Tibial nerve (tissue), 4 donors: ENCODE data around the gene INS. TPM values are rescaled to one million over a fixed set of nuclear protein-coding genes. Genes with fewer than 3 reads are reported as not detected.
A peak's percentile ranks its signal among the peaks of the same experiment; 100 is the strongest.

ENCODE experiments used
- DNase-seq, 2 donors: peaks; one replicate each; pipeline ENCODE4 v3.0.0-alpha.2; 2019; ENCODE audit warnings: low spot score in 2 of 2
- H3K27ac ChIP-seq, 4 donors: fragments of 200-600 bp; sonication (generic) in 3 of 4; one replicate each; pipeline ENCODE4 v1.5.1; 2017 to 2019; ENCODE audit warnings: mild to moderate bottlenecking in 1 of 4
- H3K27me3 ChIP-seq, 2 donors: fragments of 200-600 bp; sonication (generic) in 1 of 2; one replicate each; pipeline versions ENCODE4 v1.5.1 to v1.6.0; 2017 to 2019
- H3K36me3 ChIP-seq, 3 donors: fragments of 200-600 bp; sonication (generic); one replicate each; pipeline ENCODE4 v1.5.1; 2018 to 2019
- H3K4me1 ChIP-seq, 4 donors: fragments of 200-600 bp; sonication (generic) in 3 of 4; one replicate each; pipeline ENCODE4 v1.5.1; 2017 to 2019
- H3K4me3 ChIP-seq, 4 donors: fragments of 200-600 bp; sonication (generic) in 3 of 4; one replicate each; pipeline ENCODE4 v1.5.1; 2017 to 2019; ENCODE audit warnings: mild to moderate bottlenecking in 1 of 4, moderate library complexity in 1 of 4
- H3K9me3 ChIP-seq, 4 donors: fragments of 200-600 bp; sonication (generic) in 3 of 4; one replicate each; pipeline ENCODE4 v1.5.1; 2017 to 2019
- EP300 ChIP-seq, 2 donors: sonication (generic); formaldehyde crosslinking; IDR thresholded peaks; one replicate each; pipeline ENCODE4 v1.6.1; 2017; ENCODE audit warnings: antibody characterized with exemption in 2 of 2, mild to moderate bottlenecking in 1 of 2
- POLR2A ChIP-seq, 2 donors: fragments of 450-650 bp; IDR thresholded peaks; one replicate each; pipeline ENCODE4 v1.6.1; 2017; ENCODE audit warnings: antibody characterized with exemption in 2 of 2, mild to moderate bottlenecking in 2 of 2, moderate library complexity in 2 of 2
- WGBS, 2 donors: methylation state at CpG; one replicate each; pipeline ENCODE4 v1.1.5; 2018; 5-methylcytosine and 5-hydroxymethylcytosine counted together
- total RNA-seq, 4 donors: library from RNA; depleted of rRNA; stranded (reverse); fragments of >200 nt; gene quantifications; one replicate each; pipeline ENCODE4 v1.1.0, GENCODE V29; 2016
- TF ChIP-seq, protein P1 (sequence below), 5 experiments: fragments of 200-600 bp in 3 of 5; fragments of 450-650 bp in 2 of 5; sonication (generic) in 3 of 5; IDR thresholded peaks; one replicate each; pipeline ENCODE4 v1.5.1; 2016 to 2019; ENCODE audit warnings: antibody characterized with exemption in 5 of 5, mild to moderate bottlenecking in 3 of 5, moderate library complexity in 2 of 5

The INS gene
- total RNA-seq, 4 donors from 2014 or later: 1.8 TPM; not detected in 3

DNA sequence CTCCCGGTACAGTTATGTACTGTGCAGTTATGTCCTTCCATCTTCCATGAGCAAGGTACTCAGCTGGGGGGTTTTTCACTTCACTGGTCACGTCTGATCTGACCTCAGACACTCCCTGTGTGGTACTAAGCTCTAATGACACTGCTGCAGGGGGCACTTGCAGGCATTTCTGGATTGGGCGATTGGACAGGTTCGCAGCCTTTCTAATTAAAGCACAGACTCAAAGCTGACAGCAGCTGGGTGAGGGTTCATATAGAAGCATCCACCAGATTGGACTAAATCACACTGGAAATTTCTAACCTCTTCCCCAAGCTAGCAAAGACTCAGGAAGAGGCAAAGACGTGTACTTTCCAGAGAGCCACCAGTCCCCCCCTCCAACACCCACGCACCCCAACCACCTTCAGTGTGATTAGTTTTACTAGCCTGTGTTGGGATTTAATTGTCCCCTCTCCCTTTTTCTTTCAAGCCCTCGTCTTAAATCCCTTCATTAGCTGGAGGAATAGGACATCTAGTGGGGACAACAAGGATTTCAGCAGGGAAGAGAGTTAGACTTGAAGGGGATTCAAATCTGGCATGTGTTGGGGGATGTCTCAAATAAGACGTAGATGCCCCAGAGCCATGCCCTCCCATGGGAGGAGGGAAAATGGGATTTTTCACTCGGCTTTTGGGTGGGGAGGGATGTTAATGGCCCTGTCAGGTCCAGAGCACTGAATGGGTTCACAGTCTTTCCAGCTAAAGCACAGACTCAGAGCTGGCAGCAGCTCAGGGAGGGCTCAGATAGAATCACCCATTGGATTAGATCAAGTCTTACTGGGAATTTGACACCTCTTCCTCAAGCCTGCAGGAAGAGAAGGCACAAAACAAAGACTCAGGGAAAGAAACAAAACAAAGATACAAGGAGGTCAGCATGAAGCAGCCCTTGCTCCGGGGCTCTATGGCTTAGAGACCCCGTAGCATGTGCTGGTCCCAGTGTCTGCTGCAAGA is 10.9 kb downstream of the INS start:
- Histone ChIP-seq H3K4me3 (no peak overlapping the region), H3K36me3 (no peaks in the 10 kb centered on the region), H3K27me3 (peaks cover 2 to 59% of the 10 kb centered on the region in 2 donors), H3K4me1 (peaks cover 0 to 10% (median 5%) of the 10 kb centered on the region in 4 donors), H3K9me3 (no peaks in the 10 kb centered on the region), H3K27ac (no peak overlapping the region)
- TF ChIP-seq EP300 (IDR thresholded peaks at IDR 0.05) (no peak), POLR2A (IDR thresholded peaks at IDR 0.05) (no peak)
- TF ChIP-seq, protein P1, sequence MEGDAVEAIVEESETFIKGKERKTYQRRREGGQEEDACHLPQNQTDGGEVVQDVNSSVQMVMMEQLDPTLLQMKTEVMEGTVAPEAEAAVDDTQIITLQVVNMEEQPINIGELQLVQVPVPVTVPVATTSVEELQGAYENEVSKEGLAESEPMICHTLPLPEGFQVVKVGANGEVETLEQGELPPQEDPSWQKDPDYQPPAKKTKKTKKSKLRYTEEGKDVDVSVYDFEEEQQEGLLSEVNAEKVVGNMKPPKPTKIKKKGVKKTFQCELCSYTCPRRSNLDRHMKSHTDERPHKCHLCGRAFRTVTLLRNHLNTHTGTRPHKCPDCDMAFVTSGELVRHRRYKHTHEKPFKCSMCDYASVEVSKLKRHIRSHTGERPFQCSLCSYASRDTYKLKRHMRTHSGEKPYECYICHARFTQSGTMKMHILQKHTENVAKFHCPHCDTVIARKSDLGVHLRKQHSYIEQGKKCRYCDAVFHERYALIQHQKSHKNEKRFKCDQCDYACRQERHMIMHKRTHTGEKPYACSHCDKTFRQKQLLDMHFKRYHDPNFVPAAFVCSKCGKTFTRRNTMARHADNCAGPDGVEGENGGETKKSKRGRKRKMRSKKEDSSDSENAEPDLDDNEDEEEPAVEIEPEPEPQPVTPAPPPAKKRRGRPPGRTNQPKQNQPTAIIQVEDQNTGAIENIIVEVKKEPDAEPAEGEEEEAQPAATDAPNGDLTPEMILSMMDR (IDR thresholded peaks at IDR 0.05): peak in 4 of 5 experiments; percentile 14 to 57 (median 34)
- DNase-seq: peak in 1 of 2 donors; percentile 20
- 29 to 31% methylated on average over 11 of the region's 11 CpGs for WGBS, 2 donors

DNA sequence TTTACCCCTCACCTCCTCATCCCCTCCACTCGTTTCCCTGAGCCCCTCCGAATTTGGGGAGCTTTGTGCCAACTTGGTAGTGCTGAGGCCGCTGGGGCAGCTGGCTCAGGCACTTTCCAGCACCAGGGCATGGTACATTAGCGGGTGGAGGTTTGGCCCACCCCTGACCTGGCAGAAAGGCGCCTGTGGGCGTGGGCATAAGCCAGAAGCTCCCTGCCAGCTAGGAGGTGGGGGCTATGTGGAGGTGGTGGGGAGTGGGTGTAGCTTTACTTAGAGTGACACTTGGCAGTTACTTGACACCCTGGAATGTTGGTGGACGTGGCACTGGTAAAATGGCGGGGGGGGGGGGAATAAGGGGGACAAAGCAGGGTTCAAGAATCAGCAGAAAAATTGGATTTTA is 11.5 kb downstream of the INS start:
- no peak overlapping the region for H3K27ac ChIP-seq
- TF ChIP-seq EP300 (IDR thresholded peaks at IDR 0.05): no peak
- TF ChIP-seq, protein P1 (IDR thresholded peaks at IDR 0.05): no peak
- no peak for TF ChIP-seq POLR2A (IDR thresholded peaks at IDR 0.05)
- H3K36me3 ChIP-seq: no peaks in the 10 kb centered on the region
- H3K27me3 ChIP-seq: peaks cover 2 to 66% of the 10 kb centered on the region in 2 donors
- H3K4me1 ChIP-seq: peaks cover 1 to 11% (median 6%) of the 10 kb centered on the region in 4 donors
- no peaks in the 10 kb centered on the region for H3K9me3 ChIP-seq
- 56 to 57% methylated on average over 7 to 8 of the region's 8 CpGs for WGBS, 2 donors
- no peak for DNase-seq
- no peak overlapping the region for H3K4me3 ChIP-seq

DNA sequence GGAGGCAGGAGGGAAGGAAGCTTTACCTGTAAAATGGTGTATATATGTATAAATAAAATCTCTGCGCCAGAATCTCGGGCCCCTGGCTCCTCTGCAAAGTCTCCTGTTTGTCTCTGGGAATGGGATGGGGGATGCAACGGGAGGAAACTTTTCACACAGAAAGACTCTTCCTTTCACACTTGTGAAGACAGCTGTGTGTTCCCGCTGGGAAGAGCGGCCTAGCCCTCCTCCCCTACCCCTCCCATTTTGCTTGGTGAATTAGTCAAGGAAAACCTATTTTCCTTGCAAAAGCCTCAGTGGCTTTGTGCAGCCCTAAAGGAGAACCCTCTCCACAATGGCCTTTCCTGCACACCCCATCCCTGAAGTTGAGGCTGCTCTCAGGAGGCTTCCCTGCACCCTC is 12.4 kb downstream of the INS start:
- 52 to 57% methylated on average over 5 of the region's 5 CpGs for WGBS, 2 donors
- DNase-seq: no peak
- H3K27me3 ChIP-seq: peaks cover 2 to 75% of the 10 kb centered on the region in 2 donors
- H3K9me3 ChIP-seq: no peaks in the 10 kb centered on the region
- no peak overlapping the region for H3K27ac ChIP-seq
- peaks cover 3 to 20% (median 13%) of the 10 kb centered on the region in 4 donors for H3K4me1 ChIP-seq
- TF ChIP-seq, protein P1 (IDR thresholded peaks at IDR 0.05): no peak
- TF ChIP-seq EP300 (IDR thresholded peaks at IDR 0.05) (no peak), POLR2A (IDR thresholded peaks at IDR 0.05) (no peak)
- H3K36me3 ChIP-seq: no peaks in the 10 kb centered on the region
- no peak overlapping the region for H3K4me3 ChIP-seq

DNA sequence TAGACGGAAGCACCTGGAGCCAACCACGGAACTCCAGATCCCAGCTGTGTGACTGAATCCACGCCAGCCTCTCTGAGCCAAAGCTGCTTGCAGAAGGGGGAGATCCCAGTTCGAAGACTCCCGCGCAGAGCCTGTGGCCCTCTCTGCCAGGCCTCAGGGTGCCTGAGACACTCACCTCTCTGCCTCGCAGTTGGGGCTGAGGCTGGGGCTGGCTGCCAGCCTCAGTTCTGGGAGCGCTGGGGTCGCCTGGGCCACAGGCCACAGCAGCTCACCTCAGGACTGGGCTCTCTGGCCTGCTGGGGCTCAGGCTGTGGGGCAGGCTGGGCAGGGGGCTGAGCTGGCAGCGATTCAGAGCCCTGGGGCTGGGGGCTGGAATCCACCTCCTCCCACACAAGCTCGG is 13.6 kb downstream of the INS start:
- H3K4me1 ChIP-seq: peaks cover 3 to 25% (median 13%) of the 10 kb centered on the region in 4 donors
- no peak for DNase-seq
- WGBS, 2 donors: 32 to 55% methylated on average over 5 to 11 of the region's 11 CpGs
- no peaks in the 10 kb centered on the region for H3K36me3 ChIP-seq
- H3K4me3 ChIP-seq: no peak overlapping the region
- peaks cover 2 to 87% of the 10 kb centered on the region in 2 donors for H3K27me3 ChIP-seq
- TF ChIP-seq POLR2A (IDR thresholded peaks at IDR 0.05): no peak
- no peak for TF ChIP-seq EP300 (IDR thresholded peaks at IDR 0.05)
- TF ChIP-seq, protein P1 (IDR thresholded peaks at IDR 0.05): no peak
- H3K27ac ChIP-seq: no peak overlapping the region
- no peaks in the 10 kb centered on the region for H3K9me3 ChIP-seq

DNA sequence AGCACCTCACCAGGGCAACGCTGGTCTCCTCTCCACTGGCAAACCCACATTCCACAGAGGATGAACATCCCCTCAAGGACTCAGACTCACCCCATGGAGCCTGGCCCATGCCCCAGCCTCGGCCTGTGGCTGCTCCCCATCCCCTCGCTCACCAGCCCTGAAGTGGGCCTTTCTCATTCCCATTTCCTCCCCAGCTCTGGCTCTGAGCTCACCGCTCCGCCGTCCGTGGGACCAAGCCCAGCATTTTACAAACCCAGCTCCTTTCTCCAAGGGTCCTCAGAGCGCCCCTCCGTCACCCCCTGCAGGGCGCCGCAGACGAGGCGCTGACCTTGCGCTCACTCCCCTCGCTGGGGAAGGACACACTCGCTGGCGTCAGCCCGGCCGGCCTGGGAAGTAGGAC is 15.0 kb downstream of the INS start:
- no peaks in the 10 kb centered on the region for H3K36me3 ChIP-seq
- peaks cover 6 to 98% of the 10 kb centered on the region in 2 donors for H3K27me3 ChIP-seq
- H3K4me3 ChIP-seq: no peak overlapping the region
- DNase-seq: no peak
- WGBS, 2 donors: 37 to 56% methylated on average over 19 of the region's 19 CpGs
- H3K4me1 ChIP-seq: peaks cover 0 to 15% (median 9%) of the 10 kb centered on the region in 4 donors
- H3K9me3 ChIP-seq: no peaks in the 10 kb centered on the region
- TF ChIP-seq, protein P1 (IDR thresholded peaks at IDR 0.05): no peak
- no peak for TF ChIP-seq EP300 (IDR thresholded peaks at IDR 0.05)
- TF ChIP-seq POLR2A (IDR thresholded peaks at IDR 0.05): no peak
- no peak overlapping the region for H3K27ac ChIP-seq
